Stomach smooth muscle (tissue), 2 donors: Measurements from ENCODE around the gene WDR13.

Experiments used
- H3K27ac ChIP-seq: one replicate; pipeline ENCODE4 v1.7.0; 2013; ENCODE audit warnings: mild to moderate bottlenecking, low read length, inconsistent platforms
- H3K27me3 ChIP-seq, 2 donors: one replicate each; pipeline ENCODE4 v1.7.0; 2013; ENCODE audit warnings: low read length in 2 of 2; ENCODE audit not compliant: insufficient read depth in 2 of 2, control insufficient read depth in 1 of 2
- H3K36me3 ChIP-seq, 2 donors: one replicate each; pipeline ENCODE4 v1.7.0; 2013; ENCODE audit warnings: low read length in 2 of 2; ENCODE audit not compliant: control insufficient read depth in 2 of 2, insufficient read depth in 2 of 2
- H3K4me1 ChIP-seq: one replicate; pipeline ENCODE4 v1.7.0; 2013; ENCODE audit warnings: low read length; ENCODE audit not compliant: control insufficient read depth, insufficient read depth
- H3K4me3 ChIP-seq, 2 donors: one replicate each; pipeline ENCODE4 v1.7.0; 2013; ENCODE audit warnings: low read length in 2 of 2
- H3K9ac ChIP-seq, 2 donors: one replicate each; pipeline ENCODE4 v1.7.0; 2013; ENCODE audit warnings: low read length in 2 of 2, mild to moderate bottlenecking in 1 of 2
- H3K9me3 ChIP-seq, 2 donors: one replicate each; pipeline ENCODE4 v1.7.0; 2013; ENCODE audit warnings: low read length in 2 of 2; ENCODE audit not compliant: control insufficient read depth in 2 of 2
- donor health status: healthy.
- donor health status: Pancreatic carcinoma.

The WDR13 gene

DNA sequence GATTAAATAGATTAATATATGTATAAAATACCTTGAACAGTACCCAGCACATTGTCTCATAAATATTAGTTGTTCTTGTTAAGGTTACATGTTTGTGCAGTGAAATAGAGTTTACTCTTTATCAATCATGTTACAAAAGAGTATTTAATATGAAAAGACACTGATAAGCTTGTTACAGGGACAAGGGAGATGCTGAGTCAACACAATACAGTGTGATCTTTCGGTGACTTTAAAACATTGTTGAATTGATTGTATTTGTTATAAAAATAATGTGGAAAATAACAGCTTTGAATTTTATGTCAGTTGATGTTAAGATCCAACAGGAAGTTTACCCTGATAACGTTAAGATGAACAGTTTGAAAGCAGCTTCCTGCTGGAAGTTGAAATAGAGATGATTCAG lies 1.4 kb upstream of the WDR13 start:
- Histone ChIP-seq H3K4me1 (peaks cover 7% of the 10 kb centered on the region), H3K36me3 (peaks cover 11 to 15% of the 10 kb centered on the region in 2 donors), H3K27me3 (peaks cover 0 to 4% of the 10 kb centered on the region in 2 donors), H3K9ac (no peak overlapping the region), H3K4me3 (no peak overlapping the region), H3K27ac (no peak overlapping the region), H3K9me3 (no peaks in the 10 kb centered on the region)

GRCh38 chrX:48598614-48599013 lies 1.3 kb downstream of the WDR13 start:
- Histone ChIP-seq H3K27me3 (peaks cover 0 to 3% of the 10 kb centered on the region in 2 donors), H3K9me3 (no peaks in the 10 kb centered on the region), H3K4me3 (peak overlapping the region; percentile 67 to 85), H3K36me3 (peaks cover 21 to 24% of the 10 kb centered on the region in 2 donors), H3K27ac (no peak overlapping the region), H3K4me1 (peaks cover 7% of the 10 kb centered on the region), H3K9ac (no peak overlapping the region)

DNA sequence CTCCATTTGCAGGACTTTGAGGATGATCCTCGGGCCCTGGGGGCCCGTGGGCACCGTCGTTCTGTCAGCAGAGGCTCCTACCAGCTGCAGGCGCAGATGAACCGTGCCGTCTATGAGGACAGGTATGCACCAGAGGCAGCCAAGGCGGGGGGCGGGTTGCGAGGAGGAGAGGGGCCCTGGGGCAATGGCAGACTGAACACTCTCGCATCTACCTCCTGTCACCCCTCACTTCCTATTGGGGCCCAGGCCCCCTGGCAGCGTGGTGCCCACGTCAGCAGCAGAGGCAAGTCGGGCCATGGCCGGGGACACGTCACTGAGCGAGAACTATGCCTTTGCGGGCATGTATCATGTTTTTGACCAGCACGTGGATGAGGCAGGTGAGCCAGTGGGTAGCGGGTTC lies 2.0 kb downstream of the WDR13 start:
- Histone ChIP-seq H3K4me3 (no peak overlapping the region), H3K9ac (no peak overlapping the region), H3K9me3 (no peaks in the 10 kb centered on the region), H3K27me3 (peaks cover 0 to 3% of the 10 kb centered on the region in 2 donors), H3K36me3 (peaks cover 25 to 28% of the 10 kb centered on the region in 2 donors), H3K27ac (no peak overlapping the region), H3K4me1 (peaks cover 7% of the 10 kb centered on the region)

GRCh38 chrX:48600226-48600625 lies 2.9 kb downstream of the WDR13 start:
- Histone ChIP-seq H3K4me3 (no peak overlapping the region), H3K27ac (no peak overlapping the region), H3K9me3 (no peaks in the 10 kb centered on the region), H3K4me1 (peaks cover 7% of the 10 kb centered on the region), H3K36me3 (peaks cover 27 to 29% of the 10 kb centered on the region in 2 donors), H3K27me3 (peaks cover 0 to 3% of the 10 kb centered on the region in 2 donors), H3K9ac (no peak overlapping the region)

DNA sequence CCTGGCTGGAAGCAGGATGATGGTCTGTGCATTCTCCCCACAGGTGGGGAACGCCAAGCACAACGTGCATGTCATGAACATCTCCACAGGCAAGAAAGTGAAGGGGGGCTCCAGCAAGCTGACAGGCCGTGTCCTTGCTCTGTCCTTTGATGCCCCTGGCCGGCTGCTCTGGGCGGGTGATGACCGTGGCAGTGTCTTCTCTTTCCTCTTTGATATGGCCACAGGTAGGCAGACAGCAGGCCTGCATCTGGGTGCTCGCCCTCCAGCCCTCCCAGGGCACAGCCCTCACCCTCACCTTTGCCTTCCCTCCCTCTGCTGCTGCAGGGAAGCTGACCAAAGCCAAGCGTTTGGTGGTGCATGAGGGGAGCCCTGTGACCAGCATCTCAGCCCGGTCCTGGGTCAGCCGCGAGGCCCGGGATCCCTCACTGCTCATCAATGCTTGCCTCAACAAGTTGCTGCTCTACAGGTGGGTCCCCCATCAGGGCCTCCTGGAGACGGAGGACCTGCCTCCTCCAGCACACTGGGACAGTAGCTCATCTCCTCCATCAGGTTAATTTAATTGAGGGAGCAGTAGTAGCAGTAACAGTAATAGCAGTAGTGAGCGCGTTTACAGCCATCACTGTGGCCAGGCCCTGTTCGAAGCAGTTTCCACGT lies 4.6 kb downstream of the WDR13 start:
- H3K4me3 ChIP-seq = no peak overlapping the region

DNA sequence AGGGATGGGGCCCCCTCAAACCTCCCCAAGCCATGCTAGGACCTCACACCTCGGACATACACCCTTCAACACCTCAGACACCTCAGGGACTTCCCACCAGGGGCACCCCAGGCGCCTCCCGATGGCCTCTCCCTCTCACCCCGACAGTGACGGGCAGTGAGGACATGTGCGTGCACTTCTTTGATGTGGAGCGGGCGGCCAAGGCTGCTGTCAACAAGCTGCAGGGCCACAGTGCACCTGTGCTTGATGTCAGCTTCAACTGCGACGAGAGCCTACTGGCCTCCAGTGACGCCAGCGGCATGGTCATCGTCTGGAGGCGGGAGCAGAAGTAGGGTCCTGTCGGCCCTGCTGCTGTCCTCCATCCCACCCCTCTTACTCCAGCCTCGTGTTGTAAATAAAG lies 7.4 kb downstream of the WDR13 start:
- Histone ChIP-seq H3K4me1 (no peaks in the 10 kb centered on the region), H3K4me3 (no peak overlapping the region), H3K36me3 (peaks cover 23 to 25% of the 10 kb centered on the region in 2 donors), H3K27me3 (no peaks in the 10 kb centered on the region), H3K9me3 (no peaks in the 10 kb centered on the region), H3K9ac (no peak overlapping the region), H3K27ac (no peak overlapping the region)

More for the DNA sequence above, 4.6 kb downstream of the WDR13 start:
- Histone ChIP-seq H3K9me3 (no peaks in the 10 kb centered on the region), H3K27me3 (peaks cover 0 to 3% of the 10 kb centered on the region in 2 donors), H3K9ac (no peak overlapping the region), H3K27ac (no peak overlapping the region), H3K36me3 (peaks cover 27 to 29% of the 10 kb centered on the region in 2 donors), H3K4me1 (peaks cover 7% of the 10 kb centered on the region)

GRCh38 chrX:48606091-48606490 lies 8.8 kb downstream of the WDR13 start:
- Histone ChIP-seq H3K9me3 (no peaks in the 10 kb centered on the region), H3K4me1 (no peaks in the 10 kb centered on the region), H3K27me3 (no peaks in the 10 kb centered on the region), H3K36me3 (peaks cover 13 to 15% of the 10 kb centered on the region in 2 donors), H3K4me3 (no peak overlapping the region), H3K9ac (no peak overlapping the region), H3K27ac (no peak overlapping the region)

DNA sequence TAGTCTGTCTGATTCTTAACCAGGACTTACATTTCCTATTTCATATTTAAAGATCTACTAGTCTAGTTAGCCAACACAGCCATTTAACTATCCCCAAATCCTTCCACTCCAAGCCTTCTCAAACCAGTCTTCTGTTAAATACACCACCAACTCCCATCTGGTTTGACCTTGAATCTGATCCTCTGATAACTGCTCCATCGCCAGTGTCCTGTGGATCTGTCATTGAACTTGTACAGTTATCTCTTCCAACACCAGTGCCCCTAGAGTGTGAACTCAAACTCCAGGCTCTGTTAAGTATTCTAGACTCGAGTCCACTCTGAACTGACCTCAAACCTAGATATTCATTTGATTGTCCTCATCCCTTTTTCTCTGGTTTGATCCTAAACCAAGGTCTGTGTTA lies 14.4 kb downstream of the WDR13 start:
- Histone ChIP-seq H3K36me3 (no peaks in the 10 kb centered on the region), H3K27me3 (peaks cover 0 to 3% of the 10 kb centered on the region in 2 donors), H3K9me3 (no peaks in the 10 kb centered on the region), H3K4me3 (no peak overlapping the region), H3K4me1 (no peaks in the 10 kb centered on the region), H3K9ac (no peak overlapping the region), H3K27ac (no peak overlapping the region)

GRCh38 chrX:48613502-48614160 lies 16.3 kb downstream of the WDR13 start:
- H3K9ac ChIP-seq = no peak overlapping the region
- H3K4me3 ChIP-seq = no peak overlapping the region
- H3K27ac ChIP-seq = no peak overlapping the region
- no peaks in the 10 kb centered on the region for H3K36me3 ChIP-seq
- H3K9me3 ChIP-seq = no peaks in the 10 kb centered on the region
- peaks cover 0 to 3% of the 10 kb centered on the region in 2 donors for H3K27me3 ChIP-seq
- no peaks in the 10 kb centered on the region for H3K4me1 ChIP-seq

- no peaks in the 10 kb centered on the region for H3K4me1 ChIP-seq
- no peak overlapping the region for H3K27ac ChIP-seq
- no peaks in the 10 kb centered on the region for H3K36me3 ChIP-seq
- no peak overlapping the region for H3K9ac ChIP-seq
- peaks cover 0 to 3% of the 10 kb centered on the region in 2 donors for H3K27me3 ChIP-seq
- no peaks in the 10 kb centered on the region for H3K9me3 ChIP-seq
- H3K4me3 ChIP-seq = no peak overlapping the region
Measured at GRCh38 chrX:48616576-48616975, 19.3 kb downstream of the WDR13 start.
